ENCODE results near the gene SERGEF.

SERGEF gene

GRCh38 chr11:18013790-18014507 is 1.1 kb upstream of the SERGEF start:
- TF ChIP-seq, protein P1, sequence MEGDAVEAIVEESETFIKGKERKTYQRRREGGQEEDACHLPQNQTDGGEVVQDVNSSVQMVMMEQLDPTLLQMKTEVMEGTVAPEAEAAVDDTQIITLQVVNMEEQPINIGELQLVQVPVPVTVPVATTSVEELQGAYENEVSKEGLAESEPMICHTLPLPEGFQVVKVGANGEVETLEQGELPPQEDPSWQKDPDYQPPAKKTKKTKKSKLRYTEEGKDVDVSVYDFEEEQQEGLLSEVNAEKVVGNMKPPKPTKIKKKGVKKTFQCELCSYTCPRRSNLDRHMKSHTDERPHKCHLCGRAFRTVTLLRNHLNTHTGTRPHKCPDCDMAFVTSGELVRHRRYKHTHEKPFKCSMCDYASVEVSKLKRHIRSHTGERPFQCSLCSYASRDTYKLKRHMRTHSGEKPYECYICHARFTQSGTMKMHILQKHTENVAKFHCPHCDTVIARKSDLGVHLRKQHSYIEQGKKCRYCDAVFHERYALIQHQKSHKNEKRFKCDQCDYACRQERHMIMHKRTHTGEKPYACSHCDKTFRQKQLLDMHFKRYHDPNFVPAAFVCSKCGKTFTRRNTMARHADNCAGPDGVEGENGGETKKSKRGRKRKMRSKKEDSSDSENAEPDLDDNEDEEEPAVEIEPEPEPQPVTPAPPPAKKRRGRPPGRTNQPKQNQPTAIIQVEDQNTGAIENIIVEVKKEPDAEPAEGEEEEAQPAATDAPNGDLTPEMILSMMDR (IDR thresholded peaks at IDR 0.05; ENCODE audit: extremely low read depth, insufficient read depth, missing control alignments): peak; percentile 7
- no peak for DNase-seq (ENCODE audit: low spot score)
- in situ Hi-C loops (cut with MboI; ENCODE audit: low pct_unique_long_range_greater_than_20kb, low sequenced_read_pairs, unreplicated experiment): no loop called here

GRCh38 chr11:18012122-18012905 is 533 bp downstream of the SERGEF start:
- TF ChIP-seq, protein P1 (IDR thresholded peaks at IDR 0.05; ENCODE audit: extremely low read depth, insufficient read depth, missing control alignments): no peak
- in situ Hi-C loops (cut with MboI; ENCODE audit: low pct_unique_long_range_greater_than_20kb, low sequenced_read_pairs, unreplicated experiment): no loop called here
- DNase-seq (ENCODE audit: low spot score): peak; percentile 39

DNA sequence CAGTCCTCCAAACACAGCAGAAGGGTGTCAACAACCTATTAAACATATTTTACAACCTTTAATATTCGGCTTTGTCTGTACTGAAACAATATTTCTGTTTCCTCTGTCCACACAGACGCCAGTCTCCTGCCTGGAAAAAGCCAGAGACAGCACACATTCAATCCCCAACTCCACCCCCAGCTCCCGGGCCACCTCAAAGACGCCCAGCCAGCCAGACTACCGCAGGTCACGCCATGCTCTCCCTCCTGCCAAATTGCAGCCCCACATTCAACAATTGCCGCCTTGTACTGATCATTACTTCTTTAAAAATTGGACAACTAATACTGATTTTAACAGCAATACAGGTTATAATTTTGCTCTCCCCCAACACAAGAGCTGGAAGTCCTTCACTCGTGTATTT is 1.2 kb downstream of the SERGEF start:
- in situ Hi-C loops (cut with MboI; ENCODE audit: low pct_unique_long_range_greater_than_20kb, low sequenced_read_pairs, unreplicated experiment): no loop called here
- TF ChIP-seq, protein P1 (IDR thresholded peaks at IDR 0.05; ENCODE audit: extremely low read depth, insufficient read depth, missing control alignments): no peak
- no peak for DNase-seq (ENCODE audit: low spot score)

DNA sequence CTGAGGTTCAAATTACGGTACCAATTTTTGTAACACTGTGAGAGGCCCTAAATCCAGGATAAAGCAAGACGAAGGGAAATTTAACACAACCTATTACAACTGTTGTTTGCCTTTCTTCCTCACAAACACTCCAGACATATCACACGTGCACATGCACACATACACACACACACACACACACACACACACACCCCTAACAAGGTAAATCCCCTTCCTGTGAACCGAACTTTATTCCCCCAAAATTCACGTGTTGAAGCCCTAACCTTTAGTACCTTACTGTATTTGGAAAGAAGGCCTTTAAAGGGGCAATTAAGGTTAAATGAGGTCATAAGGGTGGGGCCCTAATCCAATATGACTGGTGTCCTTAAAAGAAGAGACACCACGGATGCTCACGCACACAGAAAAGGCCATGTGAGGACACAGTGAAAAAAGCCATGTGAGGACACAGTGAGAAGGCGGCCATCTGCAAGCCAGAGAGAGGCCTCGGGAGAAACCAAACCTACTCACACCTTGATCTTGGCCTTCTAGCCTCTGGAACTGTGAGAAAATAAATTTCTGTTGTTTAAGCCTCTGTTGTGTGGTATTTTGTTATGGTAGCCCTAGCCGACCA is 1.8 kb downstream of the SERGEF start:
- DNase-seq (ENCODE audit: low spot score): no peak
- TF ChIP-seq, protein P1 (IDR thresholded peaks at IDR 0.05; ENCODE audit: extremely low read depth, insufficient read depth, missing control alignments): no peak
- in situ Hi-C loops (cut with MboI; ENCODE audit: low pct_unique_long_range_greater_than_20kb, low sequenced_read_pairs, unreplicated experiment): no loop called here

GRCh38 chr11:18010121-18010670 is 2.7 kb downstream of the SERGEF start:
- TF ChIP-seq, protein P1 (IDR thresholded peaks at IDR 0.05; ENCODE audit: extremely low read depth, insufficient read depth, missing control alignments): no peak
- in situ Hi-C loops (cut with MboI; ENCODE audit: low pct_unique_long_range_greater_than_20kb, low sequenced_read_pairs, unreplicated experiment): no loop called here
- DNase-seq (ENCODE audit: low spot score): no peak

- TF ChIP-seq, protein P1 (IDR thresholded peaks at IDR 0.05; ENCODE audit: extremely low read depth, insufficient read depth, missing control alignments): no peak
- in situ Hi-C loops (cut with MboI; ENCODE audit: low pct_unique_long_range_greater_than_20kb, low sequenced_read_pairs, unreplicated experiment): no loop called here
- no peak for DNase-seq (ENCODE audit: low spot score)
Measured at GRCh38 chr11:18005376-18006129, 7.3 kb downstream of the SERGEF start.
